K562 (cell line): ENCODE results near the gene ANAPC16. TPM values are rescaled to one million over a fixed set of nuclear protein-coding genes. Genes with fewer than 3 reads are reported as not detected.
A peak's percentile ranks its signal among the peaks of the same experiment; 100 is the strongest.

Experiments used
- ARID1B ChIP-seq: fragments of 450-650 bp; IDR thresholded peaks from 2 replicates; pipeline ENCODE4 v1.6.1; 2016; ENCODE audit warnings: antibody characterized with exemption, mild to moderate bottlenecking, inconsistent platforms
- CAMTA2 ChIP-seq: fragments of 250-450 bp; sonication (Bioruptor Pico); conservative IDR thresholded peaks from 2 replicates; pipeline ENCODE4 v1.5.1; 2022
- EWSR1 ChIP-seq: fragments of 450-650 bp; IDR thresholded peaks from 2 replicates; pipeline ENCODE4 v1.6.1; 2018; ENCODE audit warnings: borderline replicate concordance, mild to moderate bottlenecking, low read depth, moderate library complexity; ENCODE audit not compliant: partially characterized antibody
- FOXA1 ChIP-seq: fragments of 450-650 bp; IDR thresholded peaks from 2 replicates; pipeline ENCODE4 v1.6.1; 2016; ENCODE audit warnings: mild to moderate bottlenecking, borderline replicate concordance
- GTF2E2 ChIP-seq: fragments of 200-800 bp; sonication (Bioruptor generic); IDR thresholded peaks from 2 replicates; pipeline ENCODE4 v1.6.1; 2016; ENCODE audit warnings: missing genetic modification characterization, missing compliant biosample characterization
- HMBOX1 ChIP-seq: sonication (generic); IDR thresholded peaks from 2 replicates; pipeline ENCODE4 v1.6.1; 2016
- KDM4B ChIP-seq, 2 experiments: fragments of 450-650 bp in 1 of 2; sonication (generic) in 1 of 2; IDR thresholded peaks; 2 replicates each; pipeline ENCODE4 v1.6.1; 2016 to 2017; ENCODE audit warnings: borderline replicate concordance in 2 of 2, antibody characterized with exemption in 1 of 2, low read depth in 1 of 2, mild to moderate bottlenecking in 1 of 2
- L3MBTL2 ChIP-seq: fragments of 450-650 bp; IDR thresholded peaks from 2 replicates; pipeline ENCODE4 v1.6.1; 2016; ENCODE audit warnings: mild to moderate bottlenecking, moderate library complexity
- MAFK ChIP-seq: IDR thresholded peaks from 2 replicates; pipeline ENCODE4 v1.6.1; 2011; ENCODE audit warnings: low read length, improper control_type of control experiment
- MAZ ChIP-seq, 2 experiments: fragments of 450-650 bp in 1 of 2; sonication (generic) in 1 of 2; formaldehyde crosslinking; IDR thresholded peaks in 1 of 2; conservative IDR thresholded peaks in 1 of 2; 2 replicates each; pipeline versions ENCODE4 v1.4.0 to v1.5.0; 2020; ENCODE audit warnings: mild to moderate bottlenecking in 1 of 2, missing genetic modification reagents in 1 of 2
- MYBL2 ChIP-seq, 2 experiments: fragments of 450-650 bp in 1 of 2; sonication (generic) in 1 of 2; formaldehyde crosslinking in 1 of 2; IDR thresholded peaks; 2 replicates each; pipeline versions ENCODE4 v1.6.1 to v1.8.1; 2017 to 2022; ENCODE audit warnings: borderline replicate concordance in 1 of 2, inconsistent platforms in 1 of 2, low read depth in 1 of 2, mild to moderate bottlenecking in 1 of 2, missing genetic modification reagents in 1 of 2, moderate library complexity in 1 of 2
- PRMT5 ChIP-seq: sonication (generic); formaldehyde crosslinking; IDR thresholded peaks from 2 replicates; pipeline ENCODE4 v1.5.0; 2020; ENCODE audit warnings: missing genetic modification reagents
- PTBP1 ChIP-seq: fragments of 200-400 bp; formaldehyde crosslinking; IDR thresholded peaks from 2 replicates; pipeline ENCODE4 v1.6.1; 2017; ENCODE audit warnings: low read depth, low read length
- TAF1 ChIP-seq: IDR thresholded peaks from 2 replicates; pipeline ENCODE4 v1.6.1; 2011; ENCODE audit warnings: mild to moderate bottlenecking, low read length, moderate library complexity; ENCODE audit not compliant: insufficient read depth, control insufficient read depth, severe bottlenecking; ENCODE audit errors: extremely low read depth
- TBP ChIP-seq: optimal IDR thresholded peaks from 2 replicates; pipeline ENCODE3; 2011; ENCODE audit warnings: low read depth, low read length, improper control_type of control experiment
- TFE3 ChIP-seq: fragments of 450-650 bp; formaldehyde crosslinking; IDR thresholded peaks from 2 replicates; pipeline ENCODE4 v1.4.0; 2020; ENCODE audit warnings: mild to moderate bottlenecking, mixed read lengths
- THAP12 ChIP-seq: fragments of 250-450 bp; sonication (Bioruptor Pico); IDR thresholded peaks from 2 replicates; pipeline ENCODE4 v1.9.0; 2021; ENCODE audit warnings: mild to moderate bottlenecking, inconsistent platforms
- ZKSCAN8 ChIP-seq: fragments of 200-800 bp; sonication (Bioruptor generic); IDR thresholded peaks from 2 replicates; pipeline ENCODE4 v1.6.1; 2016; ENCODE audit warnings: missing genetic modification characterization, missing compliant biosample characterization
- ZNF23 ChIP-seq: fragments of 250-450 bp; sonication (Bioruptor Pico); IDR thresholded peaks from 2 replicates; pipeline ENCODE4 v1.4.0; 2020; ENCODE audit warnings: mild to moderate bottlenecking
- ZNF347 ChIP-seq: fragments of 450-650 bp; formaldehyde crosslinking; IDR thresholded peaks from 2 replicates; pipeline ENCODE4 v1.4.0; 2020; ENCODE audit warnings: low read depth, mild to moderate bottlenecking, moderate library complexity
- ZNF699 ChIP-seq: fragments of 250-450 bp; sonication (Bioruptor Pico); IDR thresholded peaks from 2 replicates; pipeline ENCODE4 v1.8.0; 2021; ENCODE audit warnings: mild to moderate bottlenecking, moderate library complexity; ENCODE audit not compliant: insufficient replicate concordance
- ZZZ3 ChIP-seq: fragments of 450-650 bp; IDR thresholded peaks from 2 replicates; pipeline ENCODE4 v1.6.1; 2016; ENCODE audit warnings: antibody characterized with exemption, mild to moderate bottlenecking, moderate library complexity
- polyA plus RNA-seq, 8 experiments: library from polyadenylated mRNA; depleted of rRNA in 4 of 8; stranded (reverse) in 5 of 8; unstranded in 3 of 8; fragments of >200 nt; fragmentation: Nextera tagmentation in 2 of 8; fragmentation: Illumina TruSeq in 1 of 8; extraction: Ambion mirVana in 2 of 8; extraction: Trizol in 1 of 8; gene quantifications; 2 replicates each; pipeline versions ENCODE4 v1.2.1 to v1.2.3, GENCODE V29; 2011 to 2014; ENCODE audit warnings: inconsistent platforms in 1 of 8, missing spikeins in 1 of 8
- total RNA-seq, 7 experiments: library from RNA; depleted of rRNA in 6 of 7; stranded (reverse); fragments of >200 nt in 6 of 7; fragmentation: Illumina TruSeq in 2 of 7; extraction: Trizol in 2 of 7; gene quantifications; 2 replicates each; pipeline versions ENCODE4 v1.2.1 to v1.2.3, GENCODE V29; 2011 to 2021; ENCODE audit warnings: low replicate concordance in 1 of 7

Gene ANAPC16
- total and polyA plus RNA-seq, 9 of the 15 experiments (the other 6 are each of a cell fraction or from before 2014, with no cell fraction given) = 42.6 to 208 (median 108) TPM

- TF ChIP-seq HMBOX1 = no peak; the same call in 1 of the 2 replicates
- TF ChIP-seq MAZ (CRISPR knock-in tag; conservative IDR thresholded peaks at IDR 0.05 in 1 of 2, IDR thresholded peaks at IDR 0.05 in 1 of 2) = peak; percentile 95 to 97
- TF ChIP-seq ZNF23 (CRISPR knock-in tag) = no peak
- no peak for TF ChIP-seq ZNF347
- peak; percentile 86 for TF ChIP-seq THAP12 (CRISPR knock-in tag)
- no peak for TF ChIP-seq ZZZ3
- peak in 1 of 2 experiments; percentile 46; a peak in 1 of 4 replicates for TF ChIP-seq KDM4B (IDR thresholded peaks at IDR 0.05; ENCODE audit: borderline replicate concordance in 2 of 2, low read depth in 1 of 2)
- no peak for TF ChIP-seq CAMTA2
- peak; percentile 80 for TF ChIP-seq TBP
- TF ChIP-seq TAF1 = peak; percentile 90
- TF ChIP-seq ARID1B = peak; percentile 46; the same call in 1 of the 2 replicates
- TF ChIP-seq PRMT5 (CRISPR knock-in tag) = no peak
- peak; percentile 92 for TF ChIP-seq GTF2E2 (tag)
- TF ChIP-seq PTBP1 = 0 out of 2 replicates have a peak, but pooled peaks have one; percentile 54
- TF ChIP-seq MYBL2 (IDR thresholded peaks at IDR 0.05; ENCODE audit: low read depth) = no peak
- TF ChIP-seq MYBL2 (CRISPR knock-in tag; IDR thresholded peaks at IDR 0.05; ENCODE audit: borderline replicate concordance) = no peak
- peak; percentile 98 for TF ChIP-seq L3MBTL2
- no peak for TF ChIP-seq TFE3
- no peak for TF ChIP-seq ZNF699
- TF ChIP-seq ZKSCAN8 (CRISPR knock-in tag) = no peak
- no peak for TF ChIP-seq FOXA1
- 0 out of 2 replicates have a peak, but pooled peaks have one; percentile 10 for TF ChIP-seq MAFK
- TF ChIP-seq EWSR1 = no peak
Measured at GRCh38 chr10:72215611-72216549, at the start of gene ANAPC16, which contains the start of gene ASCC1 (continued).
